Measurements from ENCODE around the gene RPTOR.

Gene RPTOR

DNA sequence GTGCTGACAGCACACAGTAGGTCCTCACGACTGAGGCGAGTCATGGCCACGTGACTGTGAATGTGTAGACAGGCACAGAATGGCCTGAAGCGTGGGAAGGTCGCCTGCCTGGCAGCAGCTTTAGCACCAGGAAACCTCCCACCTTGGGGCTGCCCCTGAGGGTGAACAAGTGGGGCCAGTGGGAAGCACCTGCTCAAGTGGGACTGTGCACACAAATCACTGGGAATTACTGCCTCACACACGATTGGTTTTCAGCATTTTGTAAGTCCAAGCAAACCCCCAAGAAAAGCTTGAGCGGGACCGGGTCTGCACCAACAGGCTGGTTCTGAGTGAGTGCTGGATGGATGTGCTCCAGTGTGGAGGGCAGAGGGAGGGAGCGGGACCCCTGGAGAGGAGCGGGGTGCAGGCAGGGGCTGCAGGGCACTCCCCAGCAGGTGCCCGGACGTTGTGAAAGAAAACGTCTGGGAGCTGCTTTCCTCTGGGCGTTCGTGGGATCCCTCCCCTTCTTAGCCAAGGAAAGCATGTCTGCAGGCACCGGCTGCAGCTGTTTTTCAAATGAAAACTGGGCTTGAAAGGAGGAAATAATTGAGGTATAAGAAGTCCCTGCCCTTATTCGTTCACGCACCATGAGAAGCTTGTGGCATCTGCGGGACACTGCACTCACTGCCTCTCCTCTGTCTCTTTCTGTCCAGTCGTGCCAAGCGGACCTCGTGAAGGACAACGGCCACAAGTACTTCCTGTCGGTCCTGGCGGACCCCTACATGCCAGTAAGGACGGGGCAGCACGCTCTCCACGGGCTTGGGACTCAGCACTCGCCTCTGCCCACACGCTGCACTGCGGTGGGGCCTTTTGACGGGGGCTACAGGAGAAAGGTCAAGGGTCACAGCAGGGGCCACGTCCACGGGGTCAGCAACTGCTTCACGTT, 335.3 kb downstream of the RPTOR start:
- DNase-seq (ENCODE audit: insufficient read length, low spot score) (no peak), FAIRE-seq (no peak)

DNA sequence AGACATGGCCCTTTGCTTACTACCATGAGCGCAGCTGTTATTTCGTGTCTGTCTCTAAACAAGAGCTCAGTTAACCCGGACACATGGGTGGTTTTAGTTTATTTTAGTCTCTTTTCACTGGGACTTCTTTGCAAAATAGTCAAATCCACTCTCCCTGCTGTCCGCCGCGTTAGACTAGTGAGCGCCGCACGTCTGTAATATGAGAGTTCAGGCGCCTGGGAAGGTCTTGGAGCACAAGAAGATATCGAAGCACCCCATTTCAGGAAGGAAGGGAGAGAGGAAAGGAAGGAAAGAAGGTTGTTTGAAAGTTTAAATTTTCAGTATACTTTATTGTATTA, 336.0 kb downstream of the RPTOR start:
- no peak for FAIRE-seq
- DNase-seq (ENCODE audit: insufficient read length, low spot score): no peak

DNA sequence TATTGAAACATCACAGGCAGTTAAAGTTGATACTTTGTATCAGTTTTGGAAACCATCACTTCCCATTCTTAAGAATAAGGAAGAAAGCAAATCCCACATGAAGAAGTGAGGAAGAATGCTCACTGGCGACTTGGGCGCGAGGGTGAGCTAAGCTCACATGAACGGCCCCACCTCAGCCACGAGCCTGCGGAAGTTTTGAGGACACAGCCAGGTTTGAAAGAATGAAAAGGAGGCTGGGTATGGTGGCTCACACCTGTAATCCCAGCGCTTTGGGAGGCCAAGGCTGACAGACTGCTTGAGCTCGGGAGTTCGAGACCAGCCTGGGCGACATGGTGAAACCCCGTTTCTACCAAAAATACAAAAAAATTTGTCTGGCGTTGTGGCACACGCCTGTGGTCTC, 336.7 kb downstream of the RPTOR start:
- DNase-seq (ENCODE audit: insufficient read length, low spot score) (no peak), FAIRE-seq (no peak)

DNA sequence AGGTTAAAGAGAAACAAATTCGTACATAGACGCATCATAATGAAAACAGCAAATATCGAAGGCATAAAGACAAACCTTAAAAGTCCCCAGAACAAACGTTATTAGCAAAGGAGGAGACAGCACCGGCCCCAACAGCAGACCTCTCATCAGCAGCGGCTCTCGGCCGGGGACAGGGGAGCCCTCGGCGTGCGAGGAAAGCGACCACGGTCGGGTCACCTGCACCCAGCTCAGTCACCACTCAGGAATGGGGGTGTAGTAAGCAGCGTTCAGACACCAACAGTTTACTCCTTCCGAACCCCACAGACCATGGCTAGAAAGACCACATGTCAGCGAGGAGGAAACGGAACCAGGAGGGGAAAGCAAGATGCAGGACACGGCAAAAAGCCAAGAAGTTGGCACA, 337.7 kb downstream of the RPTOR start:
- FAIRE-seq (no peak), DNase-seq (ENCODE audit: insufficient read length, low spot score) (no peak)

DNA sequence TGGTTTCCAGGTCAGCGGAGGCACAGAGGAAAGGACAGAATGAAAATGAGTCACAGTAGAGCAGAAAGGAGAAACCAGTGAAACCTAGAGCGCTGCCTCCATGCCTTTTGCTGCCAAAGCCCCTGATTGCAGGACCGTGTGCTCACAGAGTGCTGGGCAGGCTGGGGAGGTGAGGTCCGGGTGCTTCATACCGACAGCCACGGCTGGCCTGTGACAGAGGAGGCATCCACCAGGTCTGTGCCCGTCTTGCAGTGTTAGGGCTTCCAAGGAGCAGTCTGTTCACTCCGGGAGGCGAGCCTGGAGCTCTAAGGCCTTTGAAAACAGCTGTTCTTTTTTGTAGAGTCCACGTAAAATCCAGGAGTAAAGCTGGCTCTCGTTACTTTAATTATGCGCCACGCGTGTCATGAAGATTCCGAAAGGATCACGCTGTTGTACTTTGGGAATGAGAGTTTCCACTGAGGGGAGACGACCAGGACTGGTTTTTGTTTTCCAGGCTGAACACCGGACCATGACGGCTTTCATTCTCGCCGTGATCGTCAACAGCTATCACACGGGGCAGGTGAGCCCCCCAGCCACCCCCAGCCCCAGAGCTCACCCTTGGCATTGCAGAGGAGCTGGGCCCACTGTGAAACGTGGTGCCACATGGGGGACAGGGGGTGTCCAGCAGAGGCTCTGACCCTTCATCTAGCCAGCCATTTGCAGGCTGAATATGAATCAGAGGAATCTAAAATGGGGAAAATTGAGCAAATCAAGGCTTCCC, 338.5 kb downstream of the RPTOR start:
- no peak for DNase-seq (ENCODE audit: insufficient read length, low spot score)
- FAIRE-seq: no peak

DNA sequence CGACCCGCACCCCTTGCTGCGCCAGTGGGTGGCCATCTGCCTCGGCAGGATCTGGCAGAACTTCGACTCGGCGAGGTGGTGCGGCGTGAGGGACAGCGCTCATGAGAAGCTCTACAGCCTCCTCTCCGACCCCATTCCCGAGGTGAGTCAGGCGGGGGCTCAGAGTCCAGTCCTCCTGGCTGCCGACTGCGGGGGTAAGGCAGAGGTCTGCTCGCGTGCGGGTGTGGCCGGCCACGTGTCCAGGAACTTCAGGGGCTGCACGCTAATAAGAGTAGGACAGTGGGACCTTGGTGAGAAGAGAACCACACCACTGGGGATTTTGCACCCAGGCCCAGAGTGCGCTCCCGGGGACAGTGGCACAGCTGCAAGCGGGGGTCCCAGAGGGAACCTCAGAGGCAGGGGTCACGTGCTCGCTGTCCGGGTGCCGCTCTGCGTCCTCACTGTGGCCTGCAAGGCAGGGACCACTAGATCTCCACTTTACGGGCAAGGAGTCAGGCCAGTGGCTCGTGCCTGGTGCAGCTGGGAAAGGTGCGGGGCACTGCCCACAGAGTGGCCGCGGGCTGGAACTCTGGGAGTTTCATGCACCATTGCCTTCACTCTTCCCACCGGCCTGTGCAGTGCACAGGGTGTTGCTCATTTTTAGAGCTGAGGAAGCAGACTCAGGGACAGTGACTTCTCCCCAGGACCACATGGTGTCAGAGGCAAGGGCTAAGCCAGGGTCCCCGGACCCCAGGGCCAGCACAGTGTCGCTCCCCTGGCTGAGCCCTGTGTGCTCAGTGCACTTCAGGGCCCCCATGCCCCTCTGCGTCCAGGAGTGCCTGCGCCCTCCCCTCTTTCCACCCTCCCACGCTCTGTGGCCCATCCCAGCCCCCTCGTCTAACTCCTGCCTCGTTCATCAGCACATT, 339.4 kb downstream of the RPTOR start:
- no peak for DNase-seq (ENCODE audit: insufficient read length, low spot score)
- no peak for FAIRE-seq

DNA sequence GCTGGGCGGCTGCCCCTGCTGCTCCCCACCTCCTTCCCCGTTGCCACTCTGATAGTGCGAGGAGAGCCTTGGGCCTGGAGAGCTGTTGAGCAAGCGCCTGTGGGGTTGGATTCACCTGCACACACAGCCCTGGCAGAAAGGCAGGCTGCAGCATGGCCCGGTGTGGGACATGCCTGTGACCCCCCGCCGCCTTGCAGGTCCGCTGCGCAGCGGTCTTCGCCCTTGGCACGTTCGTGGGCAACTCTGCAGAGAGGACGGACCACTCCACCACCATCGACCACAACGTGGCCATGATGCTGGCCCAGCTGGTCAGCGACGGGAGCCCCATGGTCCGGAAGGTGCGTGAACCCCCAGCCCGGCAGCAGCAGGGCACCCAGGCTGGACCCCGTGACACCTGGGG, 340.2 kb downstream of the RPTOR start:
- FAIRE-seq: no peak

DNA sequence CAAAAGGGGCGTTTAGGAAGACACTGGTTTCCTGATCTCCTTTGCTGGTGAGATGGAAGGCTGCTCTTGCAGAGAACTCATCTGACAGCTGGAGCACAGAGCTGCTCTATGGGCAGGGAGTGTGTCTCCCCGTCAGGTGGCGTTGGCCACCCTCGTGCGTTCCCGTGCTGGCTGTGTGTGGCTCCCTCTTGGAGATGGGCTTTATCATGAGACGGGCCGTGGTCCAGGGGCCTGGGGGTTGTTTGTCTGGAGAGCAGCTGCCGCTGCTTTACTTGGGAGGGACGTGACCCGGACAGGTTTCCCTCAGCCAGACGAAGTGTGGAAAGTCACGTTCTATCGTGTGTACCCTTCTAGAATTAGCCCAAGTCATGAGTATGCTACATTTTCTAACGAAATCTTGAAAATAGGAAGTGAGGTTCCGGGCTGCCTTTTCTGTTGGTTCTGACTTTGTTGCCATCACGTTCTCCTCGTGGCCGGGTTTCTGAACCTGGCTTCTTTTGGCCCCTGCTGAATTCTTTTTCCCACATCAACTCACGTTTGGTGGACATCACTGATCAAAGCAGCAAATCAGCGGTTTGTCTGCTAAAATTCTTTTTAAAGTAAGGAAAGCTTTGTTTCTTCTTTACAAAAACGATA, 341.4 kb downstream of the RPTOR start:
- FAIRE-seq: no peak
- no peak for DNase-seq (ENCODE audit: insufficient read length, low spot score)

More for the DNA sequence above, 340.2 kb downstream of the RPTOR start:
- DNase-seq (ENCODE audit: insufficient read length, low spot score): no peak

DNA sequence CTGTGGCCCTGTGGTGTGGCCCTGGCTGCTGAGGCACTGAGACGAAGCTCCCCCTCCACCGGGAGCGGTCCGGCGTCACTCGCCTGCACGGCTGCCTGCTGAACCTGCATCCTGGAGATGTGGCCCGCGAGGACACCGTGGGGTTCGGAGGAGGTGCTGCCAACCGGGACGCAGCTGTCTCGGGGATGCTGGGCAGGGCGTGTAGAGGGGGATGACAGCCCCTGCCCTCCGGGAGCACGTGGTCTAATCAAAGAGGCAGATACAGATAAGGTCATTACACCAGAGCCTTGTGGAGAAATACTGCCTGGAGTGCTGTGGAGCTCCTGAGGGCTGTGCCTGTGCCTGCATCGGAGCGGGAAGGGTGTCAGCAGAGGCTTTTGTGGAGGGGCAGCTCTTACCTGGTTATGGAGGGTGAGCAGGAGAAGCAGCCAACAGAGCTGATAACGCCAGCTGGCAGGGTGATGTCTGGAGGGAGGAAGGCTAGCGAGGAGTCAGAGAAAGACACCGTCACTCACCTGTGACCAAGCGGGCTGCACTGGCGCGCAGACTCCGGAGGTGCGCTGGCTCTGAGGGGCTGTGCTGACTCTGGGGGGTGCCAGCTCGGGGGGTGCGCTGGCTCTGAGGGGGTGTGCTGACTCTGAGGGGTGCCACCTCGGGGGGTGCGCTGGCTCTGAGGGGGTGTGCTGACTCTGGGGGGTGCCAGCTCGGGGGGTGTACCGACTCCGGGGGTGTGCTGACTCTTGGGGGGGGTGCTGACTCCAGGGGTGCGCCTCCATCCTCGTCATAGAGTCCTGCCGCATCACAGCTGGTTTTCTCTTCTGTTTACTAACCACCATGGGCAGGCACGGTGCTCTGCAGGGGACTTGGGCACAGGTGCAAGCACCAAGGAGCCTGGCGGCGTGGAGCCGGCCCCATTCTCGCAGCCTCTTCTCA, 342.3 kb downstream of the RPTOR start:
- FAIRE-seq (no peak), DNase-seq (ENCODE audit: insufficient read length, low spot score) (no peak)

DNA sequence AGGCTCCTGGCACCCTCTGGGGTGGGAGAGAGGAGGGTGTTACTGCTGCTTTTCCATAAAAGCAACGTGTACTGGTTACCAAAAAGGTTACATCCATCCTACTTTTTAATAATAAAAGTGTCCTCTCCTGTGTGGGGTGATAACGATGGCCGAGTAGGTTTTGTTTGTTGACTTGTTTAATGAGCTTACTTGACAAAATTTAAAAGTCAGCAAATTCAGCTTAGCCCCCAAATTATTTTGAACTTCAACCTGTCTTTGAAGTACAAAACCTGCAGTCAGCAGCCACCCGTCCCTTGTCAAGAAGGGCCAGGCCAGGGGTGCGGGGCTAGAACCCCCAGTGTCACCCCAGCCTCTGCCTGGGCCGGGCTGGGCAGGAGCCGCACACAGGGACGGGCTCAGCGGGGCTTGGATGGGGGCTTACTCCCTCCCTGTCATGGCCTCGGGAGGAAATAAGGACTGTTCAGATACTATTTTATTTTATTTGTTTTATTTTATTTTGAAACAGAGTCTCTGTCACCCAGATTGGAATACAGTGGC, 343.1 kb downstream of the RPTOR start:
- FAIRE-seq: no peak

DNA sequence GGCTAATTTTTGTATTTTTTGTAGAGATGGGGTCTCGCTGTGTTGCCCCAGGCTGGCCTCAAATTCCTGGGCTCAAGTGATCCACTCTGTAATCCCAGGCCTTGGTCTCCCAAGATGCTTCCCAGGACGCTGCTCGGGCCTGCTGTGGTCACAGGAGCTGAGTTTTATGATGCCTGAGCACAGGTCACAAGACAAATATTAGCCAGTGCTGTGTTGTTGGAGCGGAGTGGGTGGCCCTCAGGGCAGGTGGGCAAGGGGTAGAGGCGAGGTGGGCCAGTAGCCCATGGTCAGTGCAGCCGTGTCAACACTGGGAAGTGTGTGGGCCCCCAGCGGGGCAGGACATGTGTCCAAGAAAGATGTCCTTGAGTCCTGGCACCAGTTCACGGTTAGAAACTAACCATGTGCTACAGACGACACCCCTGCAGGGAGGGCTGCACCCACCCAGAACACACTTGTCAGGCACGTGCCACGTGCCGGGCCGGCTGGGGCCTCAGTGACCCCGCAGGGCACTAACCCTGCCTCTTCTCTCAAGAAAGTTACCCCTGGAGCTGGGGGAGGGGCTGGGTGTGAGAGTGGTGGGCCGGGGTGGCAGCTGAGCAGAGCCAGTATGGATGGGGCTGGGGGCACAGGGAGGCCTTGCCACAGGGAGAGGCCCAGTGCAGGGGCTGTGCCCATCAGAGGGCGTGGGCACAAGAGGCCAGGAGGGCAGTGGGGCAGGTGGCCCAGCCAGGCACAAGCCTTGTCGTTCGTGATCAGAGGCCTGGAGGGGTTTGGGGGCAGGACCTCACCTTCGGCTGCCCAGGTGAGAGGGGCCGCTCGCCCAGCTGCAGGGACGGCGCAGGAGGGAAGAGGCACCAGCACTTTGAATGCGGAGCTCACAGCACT, 343.9 kb downstream of the RPTOR start:
- DNase-seq (ENCODE audit: insufficient read length, low spot score): no peak
- FAIRE-seq: no peak

More for the DNA sequence above, 343.1 kb downstream of the RPTOR start:
- DNase-seq (ENCODE audit: insufficient read length, low spot score): no peak

DNA sequence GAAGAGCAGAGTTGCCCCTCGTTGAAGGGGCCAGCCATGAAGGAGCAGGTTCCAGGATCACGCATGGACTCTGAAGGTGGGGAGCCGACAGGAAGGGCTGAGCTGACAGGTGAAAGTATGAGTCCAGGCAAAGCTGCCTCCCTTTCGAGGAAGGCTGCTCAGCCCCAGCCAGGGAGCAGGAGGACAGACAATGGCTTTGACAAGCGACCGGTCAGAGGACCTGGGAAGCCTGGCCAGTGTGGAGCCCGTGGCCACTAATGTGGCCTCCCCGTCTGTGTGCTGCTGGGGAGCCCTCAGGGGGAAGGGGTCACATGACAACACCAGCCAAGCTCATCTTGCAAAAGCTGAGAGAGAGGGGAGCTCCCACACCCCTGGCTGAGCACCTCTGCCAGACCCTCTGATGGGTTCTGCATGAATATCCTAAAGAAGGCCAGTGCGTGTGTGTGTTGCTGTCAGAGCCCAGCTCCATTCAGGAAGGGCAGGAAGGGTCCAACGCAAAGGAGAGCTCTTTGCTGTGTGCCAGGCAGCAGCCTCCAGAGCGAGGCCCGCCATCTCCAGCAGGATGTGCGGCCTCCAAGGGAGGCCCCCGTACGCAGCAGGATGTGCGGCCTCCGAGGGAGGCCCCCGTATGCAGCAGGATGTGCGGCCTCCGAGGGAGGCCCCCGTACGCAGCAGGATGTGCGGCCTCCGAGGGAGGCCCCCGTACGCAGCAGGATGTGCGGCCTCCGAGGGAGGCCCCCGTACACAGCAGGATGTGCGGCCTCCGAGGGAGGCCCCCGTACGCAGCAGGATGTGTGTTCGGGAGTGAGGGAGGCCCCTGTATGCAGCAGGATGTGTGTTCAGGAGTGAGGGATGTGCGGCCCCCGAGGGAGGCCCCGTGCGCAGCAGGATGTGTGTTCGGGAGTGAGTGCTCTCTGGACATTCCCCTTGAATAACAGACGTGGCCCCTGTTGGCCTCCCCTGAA, 344.9 kb downstream of the RPTOR start:
- DNase-seq (ENCODE audit: insufficient read length, low spot score) (no peak), FAIRE-seq (no peak)

DNA sequence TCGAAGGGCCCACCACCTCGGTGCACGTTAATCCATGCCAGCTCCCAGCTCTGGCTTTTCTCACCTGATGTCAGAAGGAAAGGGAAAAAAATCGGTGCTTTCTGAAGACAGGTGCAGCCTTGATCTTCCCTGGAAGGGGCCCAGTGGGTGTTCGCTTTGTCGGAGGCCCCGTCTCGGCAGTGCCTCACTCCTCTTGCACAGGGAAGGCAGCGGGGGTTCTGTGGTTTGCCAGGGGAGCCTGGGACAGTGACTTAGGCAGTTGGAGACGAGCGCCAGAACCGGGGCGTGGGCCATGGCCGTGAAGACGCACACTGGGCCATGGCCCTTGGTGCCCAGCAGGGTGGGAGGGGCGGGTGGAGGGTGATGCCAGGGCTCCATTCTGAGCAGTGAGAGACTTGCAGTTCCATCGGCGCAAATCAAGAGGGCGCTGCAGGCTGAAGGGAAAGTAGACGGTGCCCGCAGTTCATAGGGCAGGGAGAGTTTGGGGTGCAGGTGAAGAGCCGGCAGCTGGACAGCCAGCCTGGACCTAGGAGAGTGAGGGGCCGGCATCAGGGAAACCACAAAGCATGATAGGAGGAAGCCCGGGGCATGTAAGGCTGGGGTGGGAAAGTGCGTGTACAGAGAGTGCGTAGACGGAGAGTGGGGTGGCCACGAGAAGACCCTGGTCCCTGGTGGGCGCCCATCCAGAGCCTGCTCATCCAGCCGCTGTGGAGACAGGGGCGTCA, 345.7 kb downstream of the RPTOR start:
- no peak for DNase-seq (ENCODE audit: insufficient read length, low spot score)
- FAIRE-seq: no peak

DNA sequence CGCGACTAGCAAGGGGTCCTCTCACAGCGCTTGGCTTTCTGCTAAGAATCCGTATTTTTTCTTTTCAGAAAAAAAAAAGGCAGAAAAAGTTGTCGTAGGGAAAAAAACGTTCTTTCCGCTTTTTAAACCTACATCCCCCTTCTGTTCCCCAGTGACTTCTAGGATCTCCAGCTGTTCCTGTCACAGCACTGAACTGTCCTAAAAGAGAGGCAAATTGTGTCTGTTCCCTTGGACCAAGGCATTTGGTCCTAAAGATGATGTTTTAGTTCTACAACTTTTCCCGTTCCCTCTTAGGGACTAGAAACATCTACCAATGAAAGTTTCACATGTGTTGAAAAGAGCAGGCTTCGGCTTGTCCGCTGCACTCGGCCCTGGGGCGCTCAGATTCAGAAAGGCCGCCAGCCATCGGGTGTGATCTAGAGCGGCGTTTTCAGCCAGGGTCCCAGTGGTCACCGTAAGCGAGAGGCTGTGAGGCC, 346.3 kb downstream of the RPTOR start:
- no peak for DNase-seq (ENCODE audit: insufficient read length, low spot score)
- no peak for FAIRE-seq

DNA sequence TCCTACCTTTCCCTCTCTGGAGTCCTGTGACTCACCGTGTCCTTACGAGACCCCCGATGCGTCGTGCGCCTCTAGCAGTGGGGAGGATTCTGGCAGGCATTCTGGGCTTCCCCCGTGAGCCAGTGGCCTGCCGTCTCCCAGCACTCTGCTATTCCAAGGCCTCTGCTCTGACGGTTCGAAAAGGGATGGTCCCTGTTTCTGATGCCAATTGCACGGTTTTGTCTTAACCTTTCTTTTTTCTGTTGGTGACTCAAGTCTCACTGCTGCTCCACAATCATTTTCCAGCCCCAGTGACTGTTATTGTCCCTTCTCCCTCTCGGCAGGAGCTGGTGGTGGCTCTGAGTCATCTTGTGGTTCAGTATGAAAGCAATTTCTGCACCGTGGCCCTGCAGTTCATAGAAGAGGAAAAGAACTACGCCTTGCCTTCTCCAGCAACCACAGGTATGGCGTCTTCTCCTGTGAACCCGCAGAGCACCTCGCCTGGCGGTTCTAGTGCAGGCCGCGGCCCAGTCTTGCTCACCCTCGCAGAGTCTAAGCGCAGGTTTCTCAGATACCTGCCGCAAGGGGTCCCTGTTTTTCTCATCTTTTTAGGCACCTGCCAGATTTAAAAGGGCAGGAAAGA, 346.9 kb downstream of the RPTOR start:
- FAIRE-seq (no peak), DNase-seq (ENCODE audit: insufficient read length, low spot score) (peak; percentile 83)
